ENCODE data around the gene STT3B. TPM values are rescaled to one million over a fixed set of nuclear protein-coding genes. Genes with fewer than 3 reads are reported as not detected.

STT3B gene
- total RNA-seq, 1 experiment from 2014 or later, result 105 TPM

DNA sequence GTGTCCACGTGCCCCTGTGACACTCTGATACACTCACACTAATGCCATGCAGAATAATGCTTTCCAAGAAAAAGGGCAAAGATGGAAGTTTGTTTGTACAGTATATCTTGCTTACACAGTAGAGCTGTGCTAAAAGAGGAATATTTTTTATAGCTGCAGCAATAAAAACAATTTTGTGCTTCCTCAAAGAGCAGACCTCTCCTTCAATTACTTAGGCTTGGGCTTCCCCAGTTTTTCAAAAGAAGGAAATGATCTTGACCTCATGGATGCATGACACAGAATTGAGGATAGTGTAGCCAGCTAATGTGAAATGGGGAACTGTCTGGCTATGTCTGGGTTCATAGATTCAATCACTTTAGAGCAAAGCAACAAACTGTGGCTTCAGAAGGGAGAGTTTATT is 137.4 kb downstream of the STT3B start:
- Histone ChIP-seq H3K27me3 (ENCODE audit: control insufficient read depth, insufficient read depth, low read length) (no peaks in the 10 kb centered on the region), H3K9me3 (ENCODE audit: control insufficient read depth, insufficient read depth, low read depth, low read length) (no peaks in the 10 kb centered on the region), H3K4me3 (ENCODE audit: low read depth in 2 of 2, low read length in 2 of 2) (no peak overlapping the region), H3K4me1 (ENCODE audit: control insufficient read depth, insufficient read depth, low read length) (no peaks in the 10 kb centered on the region), H3K27ac (ENCODE audit: low read length) (no peak overlapping the region), H3K36me3 (ENCODE audit: control insufficient read depth, insufficient read depth, low read length) (peaks cover 2% of the 10 kb centered on the region)
- CTCF ChIA-PET, result no interaction called here
- no TSS peak for BruUV-seq (replicated peaks)
- no peak for DNase-seq (ENCODE audit: low read depth, low spot score)
- POLR2A ChIA-PET, result no interaction called here
- intact Hi-C loops (cut with micrococcal nuclease; ENCODE audit: unreplicated experiment) (no loop called here), in situ Hi-C loops (cut with HindIII; ENCODE audit: low pct_unique_long_range_greater_than_20kb, low sequenced_read_pairs) (no loop called here)
- no peak for ATAC-seq
- TF ChIP-seq TCF7L2 (IDR thresholded peaks at IDR 0.05; ENCODE audit: low read depth, low read length) (no peak), POLR2AphosphoS5 (IDR thresholded peaks at IDR 0.05; ENCODE audit: low read depth, low read length) (no peak), SIN3A (IDR thresholded peaks at IDR 0.05; ENCODE audit: borderline replicate concordance, insufficient read depth, low read depth, low read length) (no peak)
- TF ChIP-seq, protein P1, sequence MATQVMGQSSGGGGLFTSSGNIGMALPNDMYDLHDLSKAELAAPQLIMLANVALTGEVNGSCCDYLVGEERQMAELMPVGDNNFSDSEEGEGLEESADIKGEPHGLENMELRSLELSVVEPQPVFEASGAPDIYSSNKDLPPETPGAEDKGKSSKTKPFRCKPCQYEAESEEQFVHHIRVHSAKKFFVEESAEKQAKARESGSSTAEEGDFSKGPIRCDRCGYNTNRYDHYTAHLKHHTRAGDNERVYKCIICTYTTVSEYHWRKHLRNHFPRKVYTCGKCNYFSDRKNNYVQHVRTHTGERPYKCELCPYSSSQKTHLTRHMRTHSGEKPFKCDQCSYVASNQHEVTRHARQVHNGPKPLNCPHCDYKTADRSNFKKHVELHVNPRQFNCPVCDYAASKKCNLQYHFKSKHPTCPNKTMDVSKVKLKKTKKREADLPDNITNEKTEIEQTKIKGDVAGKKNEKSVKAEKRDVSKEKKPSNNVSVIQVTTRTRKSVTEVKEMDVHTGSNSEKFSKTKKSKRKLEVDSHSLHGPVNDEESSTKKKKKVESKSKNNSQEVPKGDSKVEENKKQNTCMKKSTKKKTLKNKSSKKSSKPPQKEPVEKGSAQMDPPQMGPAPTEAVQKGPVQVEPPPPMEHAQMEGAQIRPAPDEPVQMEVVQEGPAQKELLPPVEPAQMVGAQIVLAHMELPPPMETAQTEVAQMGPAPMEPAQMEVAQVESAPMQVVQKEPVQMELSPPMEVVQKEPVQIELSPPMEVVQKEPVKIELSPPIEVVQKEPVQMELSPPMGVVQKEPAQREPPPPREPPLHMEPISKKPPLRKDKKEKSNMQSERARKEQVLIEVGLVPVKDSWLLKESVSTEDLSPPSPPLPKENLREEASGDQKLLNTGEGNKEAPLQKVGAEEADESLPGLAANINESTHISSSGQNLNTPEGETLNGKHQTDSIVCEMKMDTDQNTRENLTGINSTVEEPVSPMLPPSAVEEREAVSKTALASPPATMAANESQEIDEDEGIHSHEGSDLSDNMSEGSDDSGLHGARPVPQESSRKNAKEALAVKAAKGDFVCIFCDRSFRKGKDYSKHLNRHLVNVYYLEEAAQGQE (IDR thresholded peaks at IDR 0.05; ENCODE audit: insufficient read depth in 1 of 2, low read depth in 2 of 2, low read length in 1 of 2), result no peak
- TF ChIP-seq, protein P2, sequence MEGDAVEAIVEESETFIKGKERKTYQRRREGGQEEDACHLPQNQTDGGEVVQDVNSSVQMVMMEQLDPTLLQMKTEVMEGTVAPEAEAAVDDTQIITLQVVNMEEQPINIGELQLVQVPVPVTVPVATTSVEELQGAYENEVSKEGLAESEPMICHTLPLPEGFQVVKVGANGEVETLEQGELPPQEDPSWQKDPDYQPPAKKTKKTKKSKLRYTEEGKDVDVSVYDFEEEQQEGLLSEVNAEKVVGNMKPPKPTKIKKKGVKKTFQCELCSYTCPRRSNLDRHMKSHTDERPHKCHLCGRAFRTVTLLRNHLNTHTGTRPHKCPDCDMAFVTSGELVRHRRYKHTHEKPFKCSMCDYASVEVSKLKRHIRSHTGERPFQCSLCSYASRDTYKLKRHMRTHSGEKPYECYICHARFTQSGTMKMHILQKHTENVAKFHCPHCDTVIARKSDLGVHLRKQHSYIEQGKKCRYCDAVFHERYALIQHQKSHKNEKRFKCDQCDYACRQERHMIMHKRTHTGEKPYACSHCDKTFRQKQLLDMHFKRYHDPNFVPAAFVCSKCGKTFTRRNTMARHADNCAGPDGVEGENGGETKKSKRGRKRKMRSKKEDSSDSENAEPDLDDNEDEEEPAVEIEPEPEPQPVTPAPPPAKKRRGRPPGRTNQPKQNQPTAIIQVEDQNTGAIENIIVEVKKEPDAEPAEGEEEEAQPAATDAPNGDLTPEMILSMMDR (IDR thresholded peaks at IDR 0.05), result no peak

DNA sequence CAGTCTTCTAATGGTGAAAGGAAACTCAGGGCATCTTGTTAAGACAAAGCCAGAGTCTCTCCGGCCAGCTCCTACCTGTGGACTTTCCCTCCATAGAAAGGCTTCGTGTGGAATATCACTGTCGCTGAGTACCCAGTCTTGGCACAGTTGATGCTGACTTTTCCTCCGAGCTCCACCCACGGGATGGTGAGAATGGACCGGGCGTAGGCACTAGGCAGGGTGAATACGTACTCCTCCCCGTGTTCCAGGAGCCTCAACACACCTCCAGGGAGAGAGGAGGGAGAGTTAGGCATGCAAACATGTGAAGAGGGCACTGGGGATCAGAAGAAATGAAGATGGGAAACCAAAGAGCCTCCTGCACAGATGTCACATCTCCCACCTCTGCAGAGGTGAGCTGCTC is 138.0 kb downstream of the STT3B start:
- ChIA-PET CTCF (no interaction called here), POLR2A (no interaction called here)
- Histone ChIP-seq H3K4me3 (ENCODE audit: low read depth in 2 of 2, low read length in 2 of 2) (no peak overlapping the region), H3K36me3 (ENCODE audit: control insufficient read depth, insufficient read depth, low read length) (peaks cover 3% of the 10 kb centered on the region), H3K4me1 (ENCODE audit: control insufficient read depth, insufficient read depth, low read length) (no peaks in the 10 kb centered on the region), H3K27me3 (ENCODE audit: control insufficient read depth, insufficient read depth, low read length) (no peaks in the 10 kb centered on the region), H3K9me3 (ENCODE audit: control insufficient read depth, insufficient read depth, low read depth, low read length) (no peaks in the 10 kb centered on the region), H3K27ac (ENCODE audit: low read length) (no peak overlapping the region)
- TF ChIP-seq, protein P1 (IDR thresholded peaks at IDR 0.05; ENCODE audit: insufficient read depth in 1 of 2, low read depth in 2 of 2, low read length in 1 of 2), result no peak
- TF ChIP-seq SIN3A (IDR thresholded peaks at IDR 0.05; ENCODE audit: borderline replicate concordance, insufficient read depth, low read depth, low read length) (no peak), POLR2AphosphoS5 (IDR thresholded peaks at IDR 0.05; ENCODE audit: low read depth, low read length) (no peak), TCF7L2 (IDR thresholded peaks at IDR 0.05; ENCODE audit: low read depth, low read length) (no peak)
- TF ChIP-seq, protein P2 (IDR thresholded peaks at IDR 0.05), result no peak
- intact Hi-C loops (cut with micrococcal nuclease; ENCODE audit: unreplicated experiment) (no loop called here), in situ Hi-C loops (cut with HindIII; ENCODE audit: low pct_unique_long_range_greater_than_20kb, low sequenced_read_pairs) (no loop called here)
- no peak for DNase-seq (ENCODE audit: low read depth, low spot score)
- ATAC-seq, result no peak
- no TSS peak for BruUV-seq (replicated peaks)

Measured in Panc1 (cell line).